HUES6 (cell line): Measurements from ENCODE around the gene BCAS3.

ENCODE experiments used
- H3K27ac ChIP-seq: 2 replicates; pipeline ENCODE4 v1.7.0; 2013; ENCODE audit warnings: low read depth, mild to moderate bottlenecking, low read length, inconsistent platforms
- H3K27me3 ChIP-seq: 2 replicates; pipeline ENCODE4 v1.6.1; 2013; ENCODE audit warnings: low read length; ENCODE audit not compliant: control insufficient read depth, insufficient read depth
- H3K36me3 ChIP-seq: 2 replicates; pipeline ENCODE4 v1.6.1; 2013; ENCODE audit warnings: low read length; ENCODE audit not compliant: control insufficient read depth, insufficient read depth
- H3K4me1 ChIP-seq: 2 replicates; pipeline ENCODE4 v1.6.1; 2013; ENCODE audit warnings: low read length; ENCODE audit not compliant: control insufficient read depth, insufficient read depth
- H3K4me3 ChIP-seq: 2 replicates; pipeline ENCODE4 v1.5.1; 2013; ENCODE audit warnings: low read depth, low read length
- H3K9ac ChIP-seq: one replicate; pipeline ENCODE4 v1.6.1; 2013; ENCODE audit warnings: mild to moderate bottlenecking, low read length
- H3K9me3 ChIP-seq: 2 replicates; pipeline ENCODE4 v1.6.1; 2013; ENCODE audit warnings: low read depth, low read length; ENCODE audit not compliant: control insufficient read depth, insufficient read depth

The BCAS3 gene

GRCh38 chr17:60901806-60902205 lies 224.2 kb downstream of the BCAS3 start:
- Histone ChIP-seq H3K9me3 (peaks cover 3% of the 10 kb centered on the region; the same call in 1 of the 2 replicates), H3K4me1 (no peaks in the 10 kb centered on the region), H3K27ac (no peak overlapping the region), H3K36me3 (no peaks in the 10 kb centered on the region), H3K27me3 (no peaks in the 10 kb centered on the region), H3K4me3 (no peak overlapping the region), H3K9ac (no peak overlapping the region)

DNA sequence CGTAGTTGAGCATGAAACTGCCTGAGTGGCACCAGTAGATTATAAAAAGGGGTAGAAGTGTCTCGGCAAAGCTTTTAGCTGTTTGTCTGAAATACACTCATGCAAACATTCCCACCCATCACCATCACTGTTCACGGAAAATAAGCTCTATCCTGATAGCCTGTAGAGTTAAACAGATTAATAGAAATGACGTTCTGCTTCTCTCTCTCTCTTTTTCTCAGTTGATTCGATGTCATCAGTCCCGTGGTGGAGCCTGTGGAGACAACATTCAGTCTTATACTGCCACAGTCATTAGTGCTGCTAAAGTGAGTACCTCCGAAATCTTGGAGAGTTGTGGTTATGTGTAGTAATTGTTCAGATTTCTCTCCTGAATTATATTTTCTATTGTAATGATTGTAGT lies 224.7 kb downstream of the BCAS3 start:
- H3K4me1 ChIP-seq: no peaks in the 10 kb centered on the region
- H3K36me3 ChIP-seq: no peaks in the 10 kb centered on the region
- H3K9me3 ChIP-seq: no peaks in the 10 kb centered on the region
- no peak overlapping the region for H3K27ac ChIP-seq
- H3K9ac ChIP-seq: no peak overlapping the region
- H3K4me3 ChIP-seq: no peak overlapping the region
- H3K27me3 ChIP-seq: no peaks in the 10 kb centered on the region

- Histone ChIP-seq H3K9ac (no peak overlapping the region), H3K9me3 (no peaks in the 10 kb centered on the region), H3K27me3 (no peaks in the 10 kb centered on the region), H3K4me1 (no peaks in the 10 kb centered on the region), H3K4me3 (no peak overlapping the region), H3K36me3 (no peaks in the 10 kb centered on the region), H3K27ac (no peak overlapping the region)
Measured at GRCh38 chr17:60904582-60904981, 226.9 kb downstream of the BCAS3 start.

DNA sequence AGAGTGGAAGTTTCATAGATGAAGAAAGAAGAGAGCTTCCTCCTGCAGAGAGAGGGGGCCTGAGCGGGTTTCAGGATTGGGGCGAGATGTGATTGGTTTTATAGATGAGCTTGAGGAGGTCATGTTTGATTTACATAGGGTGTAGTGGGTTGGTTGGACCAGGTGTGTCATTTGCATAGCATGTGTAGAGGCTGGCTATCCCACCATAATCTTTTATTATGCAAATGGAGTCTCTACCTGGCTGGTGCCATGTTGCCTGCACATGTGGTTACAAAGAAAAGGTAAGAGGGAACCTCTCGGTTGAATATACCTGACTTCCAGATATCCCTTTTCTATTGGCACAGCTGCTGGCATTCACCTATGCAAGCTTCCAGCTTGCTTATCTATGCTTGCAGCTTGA lies 228.1 kb downstream of the BCAS3 start:
- Histone ChIP-seq H3K4me1 (no peaks in the 10 kb centered on the region), H3K9ac (no peak overlapping the region), H3K27ac (no peak overlapping the region), H3K27me3 (no peaks in the 10 kb centered on the region), H3K9me3 (no peaks in the 10 kb centered on the region), H3K4me3 (no peak overlapping the region), H3K36me3 (no peaks in the 10 kb centered on the region)

DNA sequence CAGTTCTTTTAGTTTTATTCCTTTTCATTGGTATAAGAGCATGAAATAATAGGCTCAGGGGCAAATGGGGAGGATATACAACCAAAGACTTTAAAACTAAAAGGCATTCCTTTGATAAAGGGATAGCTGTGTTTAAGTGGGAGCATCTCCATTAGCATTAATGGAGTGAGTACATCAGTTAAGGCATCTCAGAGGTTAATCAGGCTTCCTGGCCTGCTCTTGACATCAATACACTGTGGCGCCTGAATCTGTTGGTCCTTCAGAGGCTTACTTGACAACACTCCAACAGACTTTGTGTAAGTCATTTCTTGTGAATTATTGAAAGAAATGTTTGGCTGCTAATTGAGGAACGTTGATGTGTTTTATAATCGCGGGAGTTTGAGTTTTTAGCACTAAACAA lies 230.7 kb downstream of the BCAS3 start:
- Histone ChIP-seq H3K4me3 (no peak overlapping the region), H3K27ac (no peak overlapping the region), H3K36me3 (no peaks in the 10 kb centered on the region), H3K4me1 (no peaks in the 10 kb centered on the region), H3K9ac (no peak overlapping the region), H3K9me3 (no peaks in the 10 kb centered on the region), H3K27me3 (no peaks in the 10 kb centered on the region)

DNA sequence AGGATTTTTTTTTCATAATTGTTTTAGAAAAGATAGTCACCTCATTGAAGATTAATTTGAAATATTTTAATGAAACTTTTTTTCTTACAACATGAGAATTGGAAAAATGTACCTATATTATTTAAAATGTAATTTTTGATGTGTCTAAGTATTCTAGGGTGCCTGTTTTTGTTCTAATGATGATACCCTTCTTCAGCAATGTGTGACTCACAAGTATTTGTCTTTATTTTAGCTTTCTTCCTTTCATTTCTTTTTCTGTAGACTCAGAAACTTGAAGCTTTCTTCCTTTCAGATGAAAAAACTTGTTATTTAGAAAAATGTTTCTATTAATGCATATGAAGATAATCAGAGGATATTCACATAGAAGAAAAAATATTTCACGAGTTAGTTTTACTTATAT lies 231.8 kb downstream of the BCAS3 start:
- Histone ChIP-seq H3K9ac (no peak overlapping the region), H3K4me1 (no peaks in the 10 kb centered on the region), H3K9me3 (no peaks in the 10 kb centered on the region), H3K36me3 (no peaks in the 10 kb centered on the region), H3K27me3 (no peaks in the 10 kb centered on the region), H3K4me3 (no peak overlapping the region), H3K27ac (no peak overlapping the region)

DNA sequence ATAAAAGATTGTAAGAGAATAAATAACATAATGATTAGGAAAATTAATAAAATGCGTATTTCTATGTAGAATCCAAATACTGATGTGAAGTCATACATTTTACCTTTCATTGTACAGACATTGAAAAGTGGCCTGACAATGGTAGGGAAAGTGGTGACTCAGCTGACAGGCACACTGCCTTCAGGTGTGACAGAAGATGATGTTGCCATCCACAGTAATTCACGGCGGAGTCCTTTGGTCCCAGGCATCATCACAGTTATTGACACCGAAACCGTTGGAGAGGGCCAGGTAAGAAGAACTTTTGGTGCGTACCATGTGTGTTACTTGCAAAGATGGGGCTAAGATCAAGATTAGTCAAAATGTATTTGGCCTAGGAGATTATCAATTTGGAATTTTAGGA lies 232.8 kb downstream of the BCAS3 start:
- no peak overlapping the region for H3K4me3 ChIP-seq

DNA sequence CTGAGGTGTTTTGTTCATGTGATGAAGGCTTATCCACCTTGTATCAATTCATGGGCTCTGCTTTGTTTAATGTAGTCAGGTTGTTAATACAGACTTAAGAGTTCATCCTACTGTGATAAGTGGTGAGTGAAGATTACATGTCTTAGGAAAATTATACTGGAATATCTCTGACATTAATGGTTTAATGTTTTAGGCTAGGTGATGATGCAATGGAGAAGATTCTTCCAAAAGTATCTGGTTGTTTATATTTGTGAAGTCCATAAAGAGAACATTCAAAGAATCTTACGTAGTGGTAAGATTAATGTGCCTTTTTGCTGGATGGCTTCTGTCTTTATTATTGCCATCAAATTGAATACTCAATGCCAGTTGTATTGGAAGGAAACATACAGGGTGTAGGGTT lies 236.4 kb downstream of the BCAS3 start:
- Histone ChIP-seq H3K4me3 (no peak overlapping the region), H3K27me3 (no peaks in the 10 kb centered on the region), H3K9me3 (peaks cover 10% of the 10 kb centered on the region; the same call in 1 of the 2 replicates), H3K9ac (no peak overlapping the region), H3K36me3 (no peaks in the 10 kb centered on the region), H3K27ac (no peak overlapping the region), H3K4me1 (no peaks in the 10 kb centered on the region)

More for the DNA sequence above, 232.8 kb downstream of the BCAS3 start:
- Histone ChIP-seq H3K27ac (no peak overlapping the region), H3K9me3 (0 out of 2 replicates have a peak, but pooled peaks cover 3% of the 10 kb centered on the region), H3K9ac (no peak overlapping the region), H3K36me3 (no peaks in the 10 kb centered on the region), H3K27me3 (no peaks in the 10 kb centered on the region), H3K4me1 (no peaks in the 10 kb centered on the region)

- Histone ChIP-seq H3K9ac (no peak overlapping the region), H3K36me3 (no peaks in the 10 kb centered on the region), H3K27me3 (no peaks in the 10 kb centered on the region), H3K9me3 (peaks cover 10% of the 10 kb centered on the region; the same call in 1 of the 2 replicates), H3K27ac (no peak overlapping the region), H3K4me3 (no peak overlapping the region), H3K4me1 (no peaks in the 10 kb centered on the region)
Measured at GRCh38 chr17:60916043-60916442, 238.4 kb downstream of the BCAS3 start.

DNA sequence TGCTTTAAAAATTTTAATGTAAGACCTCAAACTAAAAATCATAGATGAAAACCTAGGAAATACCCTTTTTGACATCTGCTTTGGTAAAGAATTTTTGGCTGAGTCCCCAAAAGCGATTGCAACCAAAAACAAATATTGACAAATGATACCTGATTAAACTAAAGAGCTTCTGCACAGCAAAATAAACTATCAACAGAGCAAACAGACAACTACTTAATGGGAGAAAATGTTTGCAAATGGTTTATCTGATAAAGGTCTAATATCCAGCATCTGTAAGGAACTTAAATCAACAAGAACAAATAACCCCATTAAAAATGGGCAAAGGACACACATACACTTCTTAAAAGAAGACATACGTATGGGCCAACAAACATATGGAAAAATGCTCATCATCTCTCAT lies 242.5 kb downstream of the BCAS3 start:
- Histone ChIP-seq H3K4me1 (no peaks in the 10 kb centered on the region), H3K27ac (no peak overlapping the region), H3K36me3 (no peaks in the 10 kb centered on the region), H3K4me3 (no peak overlapping the region), H3K27me3 (no peaks in the 10 kb centered on the region), H3K9me3 (peaks cover 10% of the 10 kb centered on the region; the same call in 1 of the 2 replicates), H3K9ac (no peak overlapping the region)

DNA sequence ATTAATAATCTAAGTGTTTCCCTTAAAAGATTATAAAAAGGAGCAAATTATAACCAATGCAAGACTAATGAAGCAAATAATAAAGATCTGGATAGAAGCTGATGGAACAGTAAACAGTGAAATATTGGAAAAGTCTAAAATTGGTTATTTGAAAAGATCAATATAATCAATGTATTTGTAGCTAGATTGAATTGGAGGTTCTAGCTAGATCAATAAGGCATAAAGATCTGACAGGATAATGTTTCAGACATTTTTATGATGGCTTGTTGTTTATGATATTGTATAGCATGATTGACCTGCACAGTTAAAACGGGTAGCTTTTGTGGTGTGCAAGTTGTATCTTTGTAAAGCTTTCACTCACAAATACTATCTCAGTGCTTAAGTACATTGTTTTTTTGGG lies 245.3 kb downstream of the BCAS3 start:
- H3K4me3 ChIP-seq: no peak overlapping the region
- no peaks in the 10 kb centered on the region for H3K9me3 ChIP-seq
- H3K4me1 ChIP-seq: no peaks in the 10 kb centered on the region
- no peaks in the 10 kb centered on the region for H3K36me3 ChIP-seq
- H3K9ac ChIP-seq: no peak overlapping the region
- no peak overlapping the region for H3K27ac ChIP-seq
- no peaks in the 10 kb centered on the region for H3K27me3 ChIP-seq
